ENCODE measurements around the gene CBFA2T2.

Gene CBFA2T2

DNA sequence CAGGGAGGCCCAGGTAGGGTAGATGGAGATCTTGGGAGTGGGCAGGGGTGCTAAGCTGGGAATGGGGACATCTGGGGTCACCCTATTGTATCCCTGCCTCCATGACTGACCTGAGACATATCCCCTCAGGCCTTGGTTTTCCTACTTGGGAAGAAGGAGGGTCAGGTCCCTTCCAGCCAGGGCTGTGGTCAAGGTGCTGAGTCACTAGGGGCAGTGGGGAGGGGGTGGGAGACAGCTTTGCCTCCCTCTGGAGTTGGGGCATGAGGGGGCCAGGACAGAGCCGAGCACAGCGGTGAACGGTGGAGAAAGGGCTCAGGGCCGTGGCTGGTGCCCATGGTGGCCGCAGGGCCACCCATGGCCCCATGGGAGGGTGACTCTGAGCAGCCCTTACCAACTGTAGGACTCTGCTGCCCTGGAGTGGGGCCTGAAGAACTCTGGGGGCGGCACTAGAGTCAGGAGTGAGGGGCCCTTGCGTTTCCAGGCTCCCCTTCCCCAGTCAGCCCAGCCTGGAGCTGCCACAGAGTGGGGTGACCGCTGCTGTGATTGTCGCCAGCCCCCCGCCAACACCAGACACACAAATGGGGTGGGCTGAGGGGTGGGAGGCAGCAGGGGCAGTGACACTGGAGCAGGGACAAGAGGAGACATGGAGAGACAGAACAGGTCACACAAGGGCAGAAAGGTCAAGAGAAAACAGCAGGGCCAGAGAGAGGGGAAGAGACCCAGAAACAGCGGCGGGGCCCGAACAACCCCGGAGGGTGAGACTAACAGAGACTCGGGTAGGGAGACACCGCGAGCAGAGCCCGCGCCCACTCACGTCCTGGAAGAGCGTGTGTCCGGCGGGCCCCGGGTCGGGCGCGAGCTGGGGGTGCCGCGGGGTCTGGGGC is 183.8 kb downstream of the CBFA2T2 start:
- in situ Hi-C loops (cut with MboI; ENCODE audit: low sequenced_read_pairs), result no loop called here

DNA sequence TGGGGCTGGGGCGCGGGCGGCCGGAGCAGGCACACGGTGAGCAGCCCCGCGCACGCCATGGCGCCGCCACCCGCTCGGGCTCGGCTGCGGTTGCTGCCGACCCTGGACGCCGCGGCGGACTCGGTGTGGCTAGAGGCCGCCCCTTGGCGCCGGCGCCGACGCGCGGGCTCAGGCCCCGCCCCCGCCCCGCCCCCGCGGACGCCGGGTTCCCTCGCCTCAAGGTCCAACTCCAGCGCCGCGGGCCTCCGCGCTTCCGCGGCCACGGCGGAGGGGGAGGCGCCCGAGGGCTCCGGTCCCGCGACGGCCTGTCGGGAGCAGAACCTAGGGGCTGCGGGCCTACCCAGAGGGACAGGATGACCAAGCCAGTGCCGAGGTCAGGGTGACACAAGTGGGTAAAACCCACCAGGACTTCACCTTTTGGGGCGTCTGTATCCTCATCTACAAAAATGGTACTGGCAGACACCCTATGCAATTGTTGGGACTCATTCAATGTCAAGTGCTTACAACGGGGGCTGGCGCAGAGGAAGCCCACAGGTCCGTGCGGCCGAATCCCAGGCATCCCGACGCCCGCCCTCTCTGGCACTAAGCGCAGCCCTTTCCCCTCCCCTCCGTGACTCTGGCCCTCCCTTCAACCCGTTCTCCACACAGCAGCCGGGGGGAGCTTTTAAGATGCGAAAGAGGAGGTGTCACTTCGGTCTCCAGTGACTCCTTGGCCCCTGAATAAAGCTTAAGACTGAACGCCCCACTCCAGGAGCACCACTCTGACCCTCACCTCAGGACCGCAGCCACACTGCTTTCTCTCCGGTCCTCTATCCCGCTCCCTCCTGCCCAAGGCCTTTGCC is 184.6 kb downstream of the CBFA2T2 start, which contains the start of gene NECAB3:
Gene NECAB3 (minus strand): TSS at position 135 of the 842 bp plus-strand sequence. CDS start 76 bp downstream, at position 59.
- in situ Hi-C loops (cut with MboI; ENCODE audit: low sequenced_read_pairs), result no loop called here

DNA sequence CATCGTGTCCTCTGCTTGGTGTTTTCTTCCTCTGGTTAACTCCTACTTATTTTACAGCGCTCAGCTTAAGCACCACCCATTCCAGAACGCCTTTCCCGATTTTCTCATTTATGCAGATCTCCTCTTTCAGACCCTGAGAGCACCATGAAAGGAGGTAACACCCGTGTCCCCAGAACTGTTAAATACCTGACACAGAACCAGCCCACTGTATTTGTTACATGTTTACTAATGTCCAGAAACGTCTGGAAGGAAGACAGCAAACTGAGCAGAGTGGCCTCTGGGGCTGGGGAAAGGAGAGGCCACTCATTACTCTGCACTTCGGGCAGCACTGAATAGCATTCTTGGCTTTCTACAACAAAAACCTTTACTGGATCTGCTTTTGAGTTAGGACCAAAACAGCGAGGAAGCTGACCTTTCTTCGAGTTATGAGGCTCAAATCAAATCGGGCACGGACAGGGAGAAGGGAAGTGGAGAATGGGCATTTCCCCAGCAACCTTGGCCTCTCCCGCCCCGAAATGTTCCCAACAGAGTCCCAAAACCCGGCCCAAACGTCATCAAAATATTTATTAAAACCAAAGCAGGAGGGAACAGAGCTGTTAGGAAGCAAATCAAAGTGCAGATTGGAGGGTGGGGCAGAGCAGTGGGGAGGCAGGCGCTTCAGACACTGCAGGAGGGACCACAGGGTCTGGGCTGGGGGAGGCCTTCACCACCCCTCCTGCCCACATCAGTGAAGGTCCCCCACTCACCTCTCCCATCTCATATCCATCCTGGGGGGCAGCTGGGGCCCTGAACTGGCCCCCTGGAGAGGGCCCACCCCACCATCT is 185.5 kb downstream of the CBFA2T2 start:
- in situ Hi-C loops (cut with MboI; ENCODE audit: low sequenced_read_pairs), result no loop called here

DNA sequence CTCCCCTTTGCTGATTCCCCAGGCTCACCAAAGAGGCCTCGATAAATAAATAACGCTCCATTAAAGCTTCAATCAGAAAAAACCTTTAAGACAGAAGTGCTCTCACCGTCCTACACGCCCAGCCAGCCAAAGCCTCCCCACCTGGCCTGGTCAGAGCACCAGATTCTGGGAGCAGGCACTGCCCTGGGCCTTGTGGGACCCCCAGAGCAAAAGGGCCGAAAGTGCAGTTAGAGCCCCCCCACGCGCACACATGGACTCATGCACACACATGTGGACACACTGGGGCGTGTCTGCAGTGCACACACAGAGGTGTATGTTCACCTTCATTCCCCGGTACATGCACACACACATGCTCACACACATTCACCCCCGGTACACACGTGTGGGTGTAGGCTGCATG is 186.2 kb downstream of the CBFA2T2 start:
- in situ Hi-C loops (cut with MboI; ENCODE audit: low sequenced_read_pairs), result no loop called here

DNA sequence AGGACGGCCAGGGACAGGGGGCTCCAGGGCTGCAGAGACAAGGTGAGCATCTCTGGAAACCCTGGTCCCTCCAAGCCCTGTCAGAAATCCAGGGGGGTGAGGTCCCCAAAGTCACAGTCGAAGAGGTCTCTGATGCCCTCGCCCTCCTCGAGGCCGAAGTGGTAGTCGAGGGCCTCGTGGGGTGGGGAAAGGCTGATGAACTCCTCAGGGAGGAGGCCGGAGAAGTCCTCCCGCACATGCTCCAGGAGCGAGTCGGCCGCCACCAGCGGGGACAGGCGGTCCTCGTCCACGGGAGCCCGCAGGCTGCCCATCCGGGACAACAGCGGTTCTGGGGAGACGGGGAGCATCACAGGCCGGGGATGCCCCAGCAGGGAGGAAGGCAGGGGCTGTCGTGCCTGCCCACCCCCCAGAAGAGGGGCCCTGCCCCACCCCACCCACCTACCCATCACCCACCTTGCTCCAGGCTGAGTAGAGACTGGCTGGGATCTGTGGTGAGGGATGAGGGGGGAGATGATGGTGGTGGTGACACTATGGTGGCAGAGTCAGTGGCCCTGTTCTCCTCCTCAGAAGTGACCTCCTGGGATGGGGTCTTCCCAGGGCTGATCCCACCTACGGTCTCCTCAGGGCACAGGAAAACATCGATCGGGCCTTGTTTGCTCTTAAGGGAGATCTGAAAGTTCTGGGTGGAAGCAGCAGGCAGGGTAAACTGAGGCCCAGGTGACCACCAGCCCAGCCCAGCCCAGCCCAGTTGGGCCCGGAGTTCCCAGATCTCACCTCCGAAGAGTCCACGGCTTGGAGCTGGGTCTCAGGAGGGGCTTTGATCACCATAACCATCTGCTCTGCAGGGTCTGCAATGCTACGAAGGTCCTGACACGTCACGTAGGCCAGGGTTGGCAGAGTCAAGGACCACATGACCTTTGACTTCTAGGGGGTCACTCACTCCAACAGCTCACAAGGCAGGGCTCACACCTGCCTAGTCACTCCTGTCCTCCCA is 187.1 kb downstream of the CBFA2T2 start:
- in situ Hi-C loops (cut with MboI; ENCODE audit: low sequenced_read_pairs), result no loop called here

DNA sequence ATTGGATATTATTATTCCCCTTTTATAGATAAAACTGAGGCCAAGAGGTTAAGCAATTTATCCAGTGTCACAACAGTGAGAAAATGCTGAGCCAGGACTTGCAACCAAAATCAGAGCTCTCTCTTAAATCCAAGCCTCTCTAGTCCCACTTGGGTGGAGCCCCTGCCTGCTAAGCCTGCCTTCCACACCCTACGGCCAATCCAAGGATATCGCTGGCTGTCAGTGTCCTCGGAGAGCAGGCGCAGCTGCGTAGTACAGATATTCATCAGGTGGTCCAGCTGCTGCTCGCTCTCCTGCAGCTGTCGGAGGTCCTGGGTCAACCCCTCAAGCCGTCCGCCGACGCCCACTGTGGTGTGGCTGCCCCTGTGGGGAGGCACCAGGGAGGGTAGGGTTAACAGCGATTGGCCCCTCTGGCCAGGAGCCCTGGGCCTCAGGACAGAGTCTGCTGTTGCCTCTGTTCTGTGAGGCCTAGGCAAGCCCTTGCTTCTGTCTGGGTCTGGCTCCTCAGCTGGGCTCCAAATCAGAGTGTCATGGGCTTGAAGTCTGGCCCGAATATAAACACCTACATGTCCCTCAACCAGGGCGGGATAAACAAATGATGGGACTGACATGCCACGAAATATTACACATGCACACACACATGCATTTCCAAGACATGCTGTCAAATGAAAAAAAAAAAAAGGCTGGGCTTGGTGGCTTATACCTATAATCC is 188.3 kb downstream of the CBFA2T2 start:
- in situ Hi-C loops (cut with MboI; ENCODE audit: low sequenced_read_pairs), result no loop called here

DNA sequence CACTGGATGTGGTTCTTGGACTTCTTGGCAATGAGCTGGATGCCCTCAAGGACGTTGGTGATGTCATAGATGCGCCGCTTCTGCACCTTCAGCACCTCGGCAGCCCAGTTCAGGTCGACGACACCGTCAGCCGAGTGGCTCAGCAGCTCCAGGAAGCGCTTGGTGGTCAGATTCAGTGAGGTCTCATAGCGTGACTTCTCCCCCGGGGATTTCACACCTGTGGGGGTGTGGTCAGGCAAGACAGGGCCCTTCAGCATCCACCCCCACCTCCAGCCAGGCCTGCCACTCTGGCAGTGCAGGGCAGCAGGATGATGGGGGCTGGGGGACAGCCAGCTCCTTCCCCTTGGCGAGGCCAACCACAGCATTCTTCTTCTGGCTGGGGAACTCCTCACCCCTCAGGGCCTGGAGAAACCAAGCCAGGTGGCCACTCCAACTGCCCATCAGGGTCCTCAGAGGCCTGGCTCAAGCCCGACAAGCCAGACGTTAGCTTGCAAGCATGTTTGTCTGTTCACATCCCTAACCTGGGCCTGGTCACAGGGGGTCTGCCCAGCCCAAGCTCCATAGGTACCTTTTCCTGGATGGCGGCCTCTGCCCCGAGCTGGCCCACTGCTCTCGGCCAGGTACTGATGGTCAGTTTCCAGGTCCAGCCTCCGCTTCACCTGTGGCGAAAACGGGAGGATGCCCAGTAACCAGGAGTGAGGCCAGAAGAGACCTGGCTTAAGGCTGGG is 190.0 kb downstream of the CBFA2T2 start:
- in situ Hi-C loops (cut with MboI; ENCODE audit: low sequenced_read_pairs), result no loop called here

DNA sequence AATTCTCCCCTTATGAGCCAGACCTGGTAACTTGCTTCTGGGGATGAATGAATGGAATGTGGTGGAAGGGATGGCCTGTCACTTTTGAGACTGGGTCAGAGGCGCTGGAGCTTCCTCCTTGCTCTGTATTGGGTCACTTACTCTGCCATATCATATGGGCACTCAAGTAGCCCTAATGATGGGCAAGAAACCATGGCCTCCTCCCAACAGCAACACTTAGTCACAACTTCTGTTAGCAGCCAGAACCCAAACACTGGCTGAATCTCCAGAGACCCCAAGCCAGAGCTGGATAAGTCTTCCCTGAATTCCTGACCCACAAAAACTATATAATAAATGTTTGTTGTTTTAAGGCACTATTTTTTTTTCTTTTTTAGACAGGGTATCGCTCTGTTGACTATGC is 190.8 kb downstream of the CBFA2T2 start:
- in situ Hi-C loops (cut with MboI; ENCODE audit: low sequenced_read_pairs), result no loop called here

DNA sequence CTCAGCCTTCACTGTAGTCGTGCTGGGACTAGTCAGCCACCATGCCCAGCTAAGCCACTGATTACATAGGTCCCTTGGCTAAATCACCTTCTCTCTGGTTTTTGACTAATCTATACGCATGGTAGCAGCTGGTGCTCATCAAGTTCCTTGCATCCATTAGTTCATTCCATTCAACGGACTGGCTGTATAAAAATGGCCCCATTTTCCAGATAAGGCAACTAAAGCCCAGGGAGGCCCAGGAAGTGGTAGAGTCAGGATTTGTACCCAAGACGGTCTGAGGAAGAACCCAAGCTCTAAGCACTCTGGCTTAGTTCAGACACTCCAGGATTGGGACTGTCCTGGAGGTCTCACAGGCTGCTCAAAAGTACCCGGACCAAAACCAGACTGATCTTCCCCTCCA is 191.4 kb downstream of the CBFA2T2 start:
- in situ Hi-C loops (cut with MboI; ENCODE audit: low sequenced_read_pairs), result no loop called here

DNA sequence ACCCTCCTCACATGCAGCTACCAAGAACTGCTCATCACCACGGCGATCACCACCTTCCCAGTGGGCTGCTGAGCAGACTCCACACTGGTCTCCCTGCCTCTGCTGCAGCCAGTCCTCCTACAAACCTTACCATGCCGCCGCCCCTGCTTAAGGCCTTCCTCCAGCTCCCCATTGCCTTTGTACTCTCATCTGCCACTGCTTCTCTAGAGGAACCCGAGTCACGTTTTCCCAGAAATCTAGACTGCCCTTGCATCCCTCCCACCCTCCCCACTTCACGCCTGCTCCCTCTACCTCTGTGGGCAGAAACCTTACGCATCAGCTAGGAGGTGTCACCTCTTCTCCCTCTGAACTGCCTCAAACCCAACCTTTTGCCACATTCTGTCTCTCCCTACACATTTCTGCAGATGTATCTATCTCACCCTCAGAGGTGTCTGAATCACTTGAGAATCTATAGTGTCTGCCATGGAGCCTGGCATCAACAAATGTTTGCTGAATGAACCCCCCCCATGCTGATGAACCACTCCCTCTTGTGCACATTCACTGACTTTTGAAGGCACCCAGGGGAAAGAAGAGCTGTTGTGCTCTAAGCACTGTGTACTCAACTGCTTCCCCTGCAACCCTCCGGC is 191.9 kb downstream of the CBFA2T2 start:
- in situ Hi-C loops (cut with MboI; ENCODE audit: low sequenced_read_pairs), result no loop called here

DNA sequence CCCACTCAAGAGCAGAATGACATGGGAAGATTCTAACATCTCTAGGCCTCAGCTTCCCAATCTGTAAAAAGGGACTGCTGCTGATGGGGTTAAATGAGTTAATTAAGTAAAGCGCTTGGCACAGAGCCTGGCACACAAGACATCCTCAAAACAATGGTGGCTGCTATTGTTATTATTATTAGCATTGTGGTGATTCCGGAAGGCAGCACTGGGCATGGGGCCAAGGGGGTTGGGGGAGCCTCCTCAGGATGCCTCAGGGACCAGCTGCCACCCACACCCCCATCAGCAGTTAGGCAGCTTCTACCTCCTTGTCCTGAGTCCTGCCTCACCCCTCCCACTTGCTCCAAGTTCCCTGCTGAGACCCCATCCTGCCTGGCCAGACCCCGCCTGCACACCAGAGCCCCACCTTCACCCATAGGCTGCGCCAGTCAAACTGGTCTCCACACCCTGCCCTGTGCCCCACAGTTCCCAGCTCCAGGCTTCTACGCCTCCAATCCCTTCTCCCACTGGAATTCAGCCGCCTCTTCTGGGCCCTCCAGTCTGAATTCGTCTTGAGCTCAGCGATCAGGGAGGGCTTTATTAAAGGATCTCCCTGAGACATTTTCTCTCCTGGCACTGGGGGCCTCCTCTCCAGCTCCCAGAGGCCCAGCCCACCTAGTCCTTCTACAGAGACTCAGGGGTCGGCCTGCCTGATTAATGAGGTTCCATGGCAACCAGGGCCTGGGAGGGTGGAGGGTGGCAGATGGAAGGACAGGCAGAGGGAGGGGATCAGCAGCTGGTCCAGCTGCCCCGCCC is 194.8 kb downstream of the CBFA2T2 start:
- in situ Hi-C loops (cut with MboI; ENCODE audit: low sequenced_read_pairs), result no loop called here

DNA sequence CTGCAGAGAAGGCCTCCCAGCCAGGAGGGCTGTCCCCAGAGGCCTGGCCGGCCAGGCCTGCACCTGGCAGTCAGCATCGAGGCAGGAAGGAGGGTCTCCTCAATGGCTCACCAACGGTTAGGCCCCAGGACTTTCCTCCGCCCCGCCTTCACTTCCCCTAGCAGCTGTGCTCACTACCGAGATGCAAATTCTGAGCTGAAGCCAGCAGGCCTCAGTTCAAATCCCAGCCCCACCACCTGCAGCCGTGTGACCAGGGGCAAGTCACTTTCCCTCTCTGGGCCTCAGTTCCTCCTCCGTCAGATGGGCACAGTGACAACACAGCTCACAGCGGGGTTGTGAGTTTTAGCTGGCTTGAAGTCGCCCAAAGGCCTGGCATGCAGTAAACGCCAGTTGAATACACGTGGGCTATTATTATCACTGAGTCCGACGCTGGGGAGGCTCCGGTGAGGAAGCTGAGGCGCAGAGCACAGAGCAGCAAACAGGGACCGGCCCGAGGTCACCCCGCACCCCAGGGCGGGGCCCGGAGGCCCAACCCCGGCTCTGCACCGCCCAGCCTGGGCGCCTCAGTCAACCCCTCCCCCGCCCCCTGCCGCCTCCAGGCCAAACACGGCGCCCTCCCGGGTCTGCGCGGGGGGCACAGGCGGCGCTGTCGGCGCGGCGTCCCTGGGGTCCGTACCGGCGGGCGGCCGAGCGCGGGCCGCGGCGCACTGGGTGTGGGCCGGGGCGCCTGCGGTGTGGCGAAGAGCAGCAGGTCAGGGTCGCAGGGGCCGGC is 195.6 kb downstream of the CBFA2T2 start:
- in situ Hi-C loops (cut with MboI; ENCODE audit: low sequenced_read_pairs), result no loop called here

DNA sequence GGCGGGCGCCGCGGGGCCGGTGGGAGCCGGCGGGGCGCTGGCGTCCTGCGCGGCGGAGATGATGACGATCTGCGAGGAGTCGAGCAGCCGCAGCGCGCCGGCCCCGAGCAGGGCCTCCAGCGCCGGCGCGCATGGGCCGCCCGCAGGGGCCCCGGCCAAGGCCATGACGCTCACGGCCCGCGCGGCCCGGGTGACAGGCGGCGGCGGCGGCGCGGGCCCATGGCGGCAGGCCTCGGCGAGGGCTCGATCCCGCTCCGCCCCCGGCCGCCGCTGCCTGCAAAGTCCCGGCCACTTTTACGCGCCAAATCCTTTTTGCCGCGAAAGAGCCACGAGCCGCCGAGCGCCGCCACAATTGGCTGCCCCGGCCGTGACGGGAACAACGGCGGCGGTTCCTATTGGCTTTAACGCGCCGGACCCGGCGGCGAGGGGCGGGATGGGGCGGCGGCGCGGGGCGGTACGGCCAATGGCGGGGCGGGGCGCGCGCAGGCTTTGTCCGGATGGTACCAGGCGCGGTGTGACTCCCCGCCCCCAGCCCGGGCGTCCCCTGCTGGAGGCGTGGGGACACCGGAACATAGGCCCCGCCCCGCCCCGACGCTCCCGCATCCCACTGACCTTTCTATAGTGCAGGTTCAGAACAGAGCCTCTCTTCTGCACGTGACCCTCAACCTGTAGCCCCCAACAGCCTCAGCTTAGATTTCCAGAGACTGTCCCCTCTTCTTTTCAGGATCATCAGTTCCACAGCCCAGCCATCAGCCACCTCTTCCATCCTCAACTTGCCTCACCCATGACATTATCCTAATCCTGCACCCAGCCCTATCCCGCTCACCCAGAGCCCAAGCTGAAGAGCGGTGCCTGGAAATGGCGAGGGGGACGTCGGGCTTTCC is 196.4 kb downstream of the CBFA2T2 start, which contains the start of gene E2F1:
Gene E2F1 (minus strand): TSS at position 286 of the 884 bp plus-strand sequence. CDS start 121 bp downstream, at position 165.
- in situ Hi-C loops (cut with MboI; ENCODE audit: low sequenced_read_pairs), result no loop called here

DNA sequence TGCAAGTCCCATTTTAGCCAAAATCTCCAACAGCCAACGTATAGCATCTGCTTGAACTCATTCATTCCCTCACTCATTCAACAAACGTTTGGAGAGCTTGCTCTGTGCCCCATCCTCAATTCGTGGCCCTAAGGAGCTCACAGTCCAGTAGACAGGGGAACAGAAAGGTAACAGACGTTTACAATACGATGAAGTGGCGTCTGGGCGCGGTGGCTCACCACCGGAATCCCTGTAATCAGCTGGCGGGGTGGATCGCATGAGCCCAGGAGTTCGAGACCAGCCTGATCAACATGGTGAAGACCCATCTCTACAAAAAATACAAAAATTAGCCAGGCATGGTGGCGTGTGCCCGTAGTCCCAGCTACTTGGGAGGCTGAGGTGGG is 197.1 kb downstream of the CBFA2T2 start:
- in situ Hi-C loops (cut with MboI; ENCODE audit: low sequenced_read_pairs), result no loop called here

DNA sequence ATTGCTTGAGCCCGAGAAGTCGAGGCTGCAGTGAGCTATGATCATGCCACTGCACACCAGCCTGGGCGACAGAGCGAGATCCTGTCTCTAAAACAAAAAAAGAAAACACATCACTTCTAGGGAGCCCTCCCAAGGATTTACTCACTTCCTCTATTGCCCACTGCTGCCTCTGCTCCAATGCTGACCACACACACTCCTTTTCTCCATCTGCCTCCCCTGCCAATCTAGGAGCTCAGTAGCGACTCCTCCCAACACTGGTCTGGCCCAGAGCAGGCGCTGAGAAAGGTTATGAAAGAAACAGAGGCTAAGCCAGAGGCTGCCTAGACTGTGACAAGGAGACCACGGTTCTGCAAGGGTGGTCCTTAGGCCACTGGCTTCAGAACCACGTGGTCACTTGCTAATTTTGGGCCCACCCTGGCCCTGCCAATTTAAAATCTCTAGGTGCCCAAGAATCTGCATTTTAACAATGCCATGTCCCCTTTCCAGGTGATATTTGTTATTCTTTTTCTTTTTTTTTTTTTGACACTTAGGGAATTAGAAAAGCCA is 197.5 kb downstream of the CBFA2T2 start:
- in situ Hi-C loops (cut with MboI; ENCODE audit: low sequenced_read_pairs), result no loop called here

Data from HL-60/S4 treated with retinoic acid at 250 ng/mL for 4 days and 3 days (cell line).